PC-9 (cell line): ENCODE results near the gene RAB29.

ENCODE experiments used
- EZH2 ChIP-seq: fragments of 200-600 bp; sonication (generic); IDR thresholded peaks from 2 replicates; pipeline ENCODE4 v1.8.0; 2017; ENCODE audit warnings: antibody characterized with exemption, low read depth
- TF ChIP-seq, protein P1 (sequence below): fragments of 200-600 bp; sonication (generic); conservative IDR thresholded peaks from 2 replicates; pipeline ENCODE4 v1.6.1; 2017; ENCODE audit warnings: mixed run types, antibody characterized with exemption, mild to moderate bottlenecking, moderate library complexity

DNA sequence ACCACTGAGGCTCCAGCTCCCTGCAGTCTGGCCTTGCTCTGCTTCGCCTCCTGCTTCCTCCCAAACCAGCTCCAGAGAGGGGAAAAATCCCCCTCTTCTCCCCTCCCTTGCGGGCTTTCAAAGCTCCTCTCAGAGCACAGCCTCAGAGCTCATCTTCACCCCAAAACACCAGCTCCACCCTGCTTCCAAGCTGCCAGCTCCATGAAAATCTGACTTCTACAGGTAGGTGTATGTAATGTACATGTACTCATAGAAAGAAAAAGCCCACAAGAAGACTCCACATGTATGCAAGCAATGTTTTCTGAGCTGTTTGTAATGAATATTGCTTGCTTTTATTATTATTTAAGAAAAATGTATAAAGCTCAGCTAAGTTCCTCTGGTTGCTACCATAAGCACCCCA, 29.3 kb upstream of the RAB29 start:
- TF ChIP-seq, protein P1, sequence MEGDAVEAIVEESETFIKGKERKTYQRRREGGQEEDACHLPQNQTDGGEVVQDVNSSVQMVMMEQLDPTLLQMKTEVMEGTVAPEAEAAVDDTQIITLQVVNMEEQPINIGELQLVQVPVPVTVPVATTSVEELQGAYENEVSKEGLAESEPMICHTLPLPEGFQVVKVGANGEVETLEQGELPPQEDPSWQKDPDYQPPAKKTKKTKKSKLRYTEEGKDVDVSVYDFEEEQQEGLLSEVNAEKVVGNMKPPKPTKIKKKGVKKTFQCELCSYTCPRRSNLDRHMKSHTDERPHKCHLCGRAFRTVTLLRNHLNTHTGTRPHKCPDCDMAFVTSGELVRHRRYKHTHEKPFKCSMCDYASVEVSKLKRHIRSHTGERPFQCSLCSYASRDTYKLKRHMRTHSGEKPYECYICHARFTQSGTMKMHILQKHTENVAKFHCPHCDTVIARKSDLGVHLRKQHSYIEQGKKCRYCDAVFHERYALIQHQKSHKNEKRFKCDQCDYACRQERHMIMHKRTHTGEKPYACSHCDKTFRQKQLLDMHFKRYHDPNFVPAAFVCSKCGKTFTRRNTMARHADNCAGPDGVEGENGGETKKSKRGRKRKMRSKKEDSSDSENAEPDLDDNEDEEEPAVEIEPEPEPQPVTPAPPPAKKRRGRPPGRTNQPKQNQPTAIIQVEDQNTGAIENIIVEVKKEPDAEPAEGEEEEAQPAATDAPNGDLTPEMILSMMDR: no peak
- no peak for TF ChIP-seq EZH2
